Muscle of back (tissue), 11 donors: ENCODE measurements around the gene CRISPLD2. TPM values are rescaled to one million over a fixed set of nuclear protein-coding genes. Genes with fewer than 3 reads are reported as not detected.
"Not testable (repeated sequence)": the region's sequence is repeated elsewhere in the genome, so short reads cannot be mapped to it uniquely, and the experiment has no call there.

Experiments used
- DNase-seq, 3 donors: peaks; one replicate each; pipeline versions ENCODE4 v3.0.0 to v3.0.0-alpha.2; 2013
- polyA plus RNA-seq, 10 donors: library from polyadenylated mRNA; unstranded; fragments of 120-200 nt; gene quantifications; one replicate each; pipeline ENCODE4 v1.2.1, GENCODE V29; 2013; ENCODE audit not compliant: insufficient read length in 10 of 10

The CRISPLD2 gene
- polyA plus RNA-seq, 10 donors, result 4.1 to 8.8 (median 6.8) TPM

DNA sequence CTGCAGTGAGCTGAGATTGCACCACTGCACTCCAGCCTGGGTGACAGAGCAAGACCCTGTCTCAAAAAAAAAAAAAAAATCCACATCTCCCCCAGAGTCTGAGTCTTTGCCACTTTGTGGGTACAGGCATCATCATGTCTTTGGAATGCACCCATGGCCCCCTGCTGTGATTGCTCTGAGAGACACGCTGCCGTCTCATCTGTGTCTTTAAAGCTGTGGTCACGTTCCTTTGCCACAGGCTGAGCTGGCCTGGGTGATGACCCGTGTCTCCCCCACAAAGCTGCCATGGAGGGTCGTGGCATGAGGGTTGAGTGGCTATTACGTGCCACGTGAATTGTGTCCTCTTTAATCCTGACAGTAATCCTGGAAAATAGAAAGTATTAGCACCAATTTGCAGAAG, 20.2 kb downstream of the CRISPLD2 start:
- DNase-seq, result peak in 1 of 3 donors; percentile 83

DNA sequence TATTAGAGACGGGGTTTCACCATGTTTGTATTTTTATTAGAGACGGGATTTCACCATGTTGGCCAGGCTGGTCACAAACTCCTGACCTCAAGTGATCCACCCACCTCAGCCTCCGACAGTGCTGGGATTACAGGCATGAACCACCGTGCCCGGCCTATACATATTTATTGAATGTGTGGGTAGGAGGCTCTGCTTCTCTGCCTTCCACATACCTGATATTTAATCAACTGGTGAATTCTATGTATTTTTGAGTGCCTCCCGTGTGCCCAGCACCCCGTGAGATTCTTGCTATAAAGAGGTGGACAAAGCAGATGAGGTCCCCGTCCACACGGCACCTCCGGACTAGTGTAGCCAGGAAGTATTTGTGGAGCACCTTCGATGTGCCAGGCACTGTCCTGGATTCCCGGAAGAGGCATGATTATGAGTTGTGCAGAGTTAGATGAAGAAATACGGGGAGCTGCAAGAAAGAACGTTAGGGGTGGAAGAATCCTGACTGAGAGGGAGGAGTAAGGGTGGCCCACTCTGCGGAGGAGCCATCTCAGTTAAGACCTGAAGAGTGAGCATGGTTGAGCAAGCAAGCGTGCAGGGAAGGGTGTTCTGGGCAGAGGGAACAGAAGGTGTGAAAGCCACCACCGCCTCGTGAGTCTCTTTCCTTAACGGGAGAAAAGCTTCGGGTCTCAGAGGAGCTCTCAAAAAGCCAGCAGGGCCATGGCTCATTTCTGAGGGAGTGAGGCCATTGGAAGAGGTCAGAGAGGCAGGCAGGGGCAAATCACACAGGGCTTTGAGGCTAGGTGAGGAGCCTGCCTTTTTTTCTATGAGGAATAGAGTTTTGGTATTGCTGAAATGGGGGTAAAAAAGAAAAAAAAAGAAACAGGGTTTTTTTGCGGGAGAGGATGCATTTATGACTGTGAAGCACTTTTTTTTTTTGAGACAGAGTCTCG, 21.2 kb downstream of the CRISPLD2 start:
- no peak for DNase-seq

DNA sequence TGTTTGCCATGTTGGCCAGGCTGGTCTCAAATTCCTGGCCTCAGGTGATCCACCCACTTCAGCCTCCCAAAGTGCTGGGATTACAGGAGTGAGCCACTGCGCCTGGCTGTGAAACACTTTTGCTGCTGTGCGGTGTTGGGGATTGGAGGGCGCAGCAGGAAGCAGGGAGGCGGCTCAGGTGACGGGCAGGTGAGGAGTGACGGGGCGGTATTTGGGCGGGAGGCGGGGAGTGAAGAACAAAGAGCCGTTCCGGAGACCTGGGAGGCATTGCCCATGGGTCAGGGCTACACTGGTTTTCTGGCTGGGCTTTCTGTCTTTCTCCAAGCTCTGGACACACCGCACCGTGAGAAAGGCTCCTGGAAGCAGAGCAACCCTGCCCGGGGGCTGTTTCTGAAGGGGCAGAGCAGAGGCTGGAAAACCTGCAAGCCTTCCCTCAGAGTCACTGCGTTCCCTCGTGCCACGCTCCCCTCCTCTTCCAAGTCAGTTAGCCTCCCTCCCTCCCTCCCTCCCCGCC, 22.1 kb downstream of the CRISPLD2 start:
- DNase-seq, result no peak

DNA sequence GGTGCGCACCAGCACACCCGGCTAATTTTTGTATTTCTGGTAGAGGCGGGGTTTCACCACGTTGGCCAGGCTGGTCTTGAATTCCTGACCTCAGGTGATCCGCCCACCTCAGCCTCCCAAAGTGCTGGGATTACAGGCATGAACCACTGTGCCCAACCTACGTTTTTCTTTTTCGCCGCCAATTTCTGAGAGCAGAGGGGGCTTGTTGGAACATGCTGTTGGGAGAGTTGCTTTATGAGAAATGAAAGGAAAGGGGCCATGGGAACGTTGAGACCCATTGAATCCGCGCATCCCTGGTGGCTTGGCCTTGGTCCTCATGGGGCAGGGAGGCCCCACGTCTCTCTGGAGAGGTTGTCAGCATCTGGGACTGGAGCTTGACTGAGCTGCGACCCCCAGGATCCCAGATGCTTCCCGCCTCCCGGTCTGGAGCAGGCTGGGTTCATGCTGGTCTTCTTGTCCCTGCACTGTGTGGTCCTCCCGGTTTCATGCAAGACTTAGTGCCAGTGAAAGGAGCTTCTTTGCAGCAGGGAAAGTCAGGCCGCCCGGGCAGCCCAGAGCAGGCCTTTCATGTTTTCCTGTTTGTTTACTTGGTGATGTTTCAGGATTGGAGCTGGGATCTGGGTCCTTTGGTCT, 22.8 kb downstream of the CRISPLD2 start:
- DNase-seq, result no peak

DNA sequence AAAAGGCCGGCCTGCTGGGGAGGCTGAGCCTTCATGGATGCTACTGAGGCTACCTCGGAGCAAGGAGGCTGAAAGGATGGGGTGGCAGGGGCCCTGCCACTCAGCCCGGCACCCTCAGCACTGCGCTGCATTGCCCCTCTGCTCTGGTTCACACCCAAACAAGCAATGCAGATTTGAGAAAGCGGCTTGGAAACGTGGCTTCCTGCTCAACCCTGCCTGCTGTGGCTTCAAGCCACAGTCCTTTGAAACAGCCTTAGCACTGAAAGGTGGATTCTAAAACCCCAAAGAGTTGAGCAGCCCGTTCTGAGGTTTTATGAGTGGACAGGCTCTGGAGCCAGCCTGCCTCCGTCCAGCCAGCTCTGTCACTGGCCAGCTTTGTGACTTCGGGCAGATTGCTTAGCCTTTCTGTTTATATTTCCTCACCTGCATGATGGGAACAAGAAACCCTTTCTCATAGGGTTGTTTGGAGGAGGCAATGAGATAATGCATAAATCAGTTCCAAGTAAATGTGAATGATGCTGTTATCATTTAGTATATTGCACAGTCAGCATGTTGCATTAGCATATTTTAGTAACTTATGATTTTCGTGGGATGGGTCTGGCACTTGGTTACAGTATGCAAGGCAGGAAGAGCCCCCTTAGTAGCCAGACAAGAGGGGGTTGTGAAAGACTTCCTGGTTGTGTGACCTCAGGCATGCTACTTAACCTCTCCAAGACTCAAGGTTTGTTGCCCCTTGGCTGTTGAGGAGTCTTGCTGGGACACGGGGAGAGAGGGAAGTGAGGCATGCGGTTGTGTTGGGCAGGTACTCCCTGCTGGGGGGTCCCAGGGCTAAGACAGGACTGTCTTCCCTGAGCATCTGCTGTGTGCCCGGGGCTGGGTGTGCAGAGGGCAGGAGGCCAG, 23.6 kb downstream of the CRISPLD2 start:
- DNase-seq, result no peak

DNA sequence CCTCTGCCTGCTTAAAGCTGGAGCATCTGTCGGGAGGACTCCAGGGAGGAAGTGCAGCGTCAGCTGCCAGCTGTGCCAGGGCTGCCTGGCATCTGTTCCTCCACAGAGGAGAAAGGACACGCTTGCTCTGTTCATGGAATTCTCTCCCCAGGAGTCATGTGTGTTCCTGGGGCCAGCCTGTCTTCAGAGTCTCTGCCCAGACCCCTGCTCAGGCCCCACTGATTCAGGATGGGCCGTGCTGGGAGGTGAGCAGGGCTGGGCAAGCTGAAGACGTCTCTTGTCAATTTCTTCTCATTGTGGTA, 24.2 kb downstream of the CRISPLD2 start:
- peak in 2 of 3 donors; percentile 56 to 80 for DNase-seq

DNA sequence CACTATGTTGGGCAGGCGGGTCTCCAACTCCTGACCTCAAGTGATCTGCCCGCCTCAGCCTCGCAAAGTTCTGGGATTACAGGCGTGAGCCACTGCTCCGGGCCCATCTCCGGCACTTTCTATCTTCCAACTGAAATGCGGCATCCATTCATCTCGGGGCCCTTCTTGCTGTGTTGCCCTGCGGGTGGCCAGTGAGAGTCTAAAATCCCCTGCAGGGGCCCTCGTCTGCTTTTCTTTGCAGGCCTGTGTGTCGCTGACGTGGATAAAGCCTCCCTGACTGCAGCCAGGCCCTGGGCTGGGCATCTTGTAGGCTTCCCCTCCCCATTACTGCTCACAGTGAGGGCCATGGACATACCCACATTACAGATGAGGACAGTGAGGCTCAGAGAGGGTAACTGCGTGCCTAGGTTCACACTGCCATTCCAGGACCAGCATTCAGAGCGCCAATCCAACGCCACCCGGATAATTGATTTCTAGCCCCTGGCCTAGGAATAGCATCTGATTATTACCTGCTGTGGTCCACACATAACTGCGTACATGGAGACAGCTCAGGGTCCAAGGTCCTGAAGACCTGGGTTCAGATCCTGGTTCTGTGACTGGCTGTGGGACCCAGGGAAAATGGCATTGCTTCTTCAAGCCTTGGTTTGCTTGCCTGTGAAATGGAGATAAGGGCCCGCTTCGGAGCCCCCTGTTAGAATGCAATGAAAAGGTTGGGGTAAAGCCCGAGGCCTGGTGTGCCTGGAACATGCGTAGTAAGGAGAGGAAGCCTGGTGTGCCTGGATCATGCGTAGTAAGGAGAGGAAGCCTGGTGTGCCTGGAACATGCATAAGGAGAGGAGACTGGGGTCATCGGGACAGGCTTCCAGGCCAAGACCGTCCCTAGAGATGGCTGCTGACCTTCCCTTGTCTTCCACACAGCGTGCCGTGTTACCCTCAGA, 25.0 kb downstream of the CRISPLD2 start:
- no peak for DNase-seq

DNA sequence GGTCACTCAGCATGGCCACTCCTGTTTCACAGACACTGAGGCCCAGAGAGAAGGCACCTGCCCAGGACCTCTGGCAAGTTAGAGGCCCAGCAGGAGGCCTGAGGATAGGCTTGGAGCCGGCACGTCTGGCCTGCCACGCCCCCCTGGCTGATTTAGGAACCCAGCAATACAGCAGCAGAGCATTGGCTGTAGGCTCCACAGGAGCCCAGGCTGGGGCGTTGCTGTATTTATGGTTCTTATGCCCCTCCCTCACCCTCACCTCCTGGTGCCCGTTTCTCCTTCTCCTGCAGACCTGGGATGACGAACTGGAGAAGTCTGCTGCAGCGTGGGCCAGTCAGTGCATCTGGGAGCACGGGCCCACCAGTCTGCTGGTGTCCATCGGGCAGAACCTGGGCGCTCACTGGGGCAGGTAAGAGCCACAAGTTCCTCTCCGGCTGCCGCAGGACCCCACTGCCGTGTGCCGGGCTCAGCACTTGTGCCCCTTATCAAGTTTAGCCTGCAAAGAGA, 25.8 kb downstream of the CRISPLD2 start:
- no peak for DNase-seq

DNA sequence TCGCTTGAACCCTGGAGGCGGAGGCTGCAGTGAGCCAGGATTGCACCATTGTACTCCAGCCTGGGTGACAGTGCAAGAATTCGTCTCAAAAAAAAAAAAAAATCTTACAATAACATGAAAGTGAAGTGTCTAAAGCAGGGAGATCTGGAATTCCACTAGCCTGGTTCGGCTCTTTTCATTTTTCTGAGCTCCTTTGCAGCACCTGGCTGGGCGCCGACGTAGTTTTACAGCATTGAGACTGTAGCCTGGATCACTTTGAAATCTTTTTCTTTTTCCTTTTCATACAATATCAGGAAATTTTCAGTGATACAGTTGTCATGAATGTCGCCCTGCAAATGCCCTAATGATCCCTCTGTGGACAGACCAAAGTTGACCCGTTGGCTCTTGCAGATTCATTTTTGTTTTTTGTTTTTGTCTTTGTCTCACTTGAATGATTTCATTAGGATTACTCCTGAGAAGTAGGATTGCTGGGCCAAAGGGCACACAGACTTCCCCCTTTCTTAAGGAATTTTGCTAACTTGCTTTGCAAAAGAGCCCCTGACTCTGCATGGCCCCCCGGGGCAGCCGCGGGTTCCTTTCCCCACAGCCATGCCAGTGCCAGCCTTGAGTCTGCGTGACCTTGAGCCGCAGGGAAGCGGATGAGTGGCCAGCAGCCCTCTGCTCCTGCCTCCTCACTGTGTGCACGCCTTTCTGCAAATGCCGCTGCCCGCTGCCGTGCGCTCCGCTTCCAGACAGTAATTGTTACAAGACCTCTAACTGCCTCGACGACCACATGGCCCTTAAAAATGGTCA, 28.0 kb downstream of the CRISPLD2 start:
- no peak for DNase-seq

DNA sequence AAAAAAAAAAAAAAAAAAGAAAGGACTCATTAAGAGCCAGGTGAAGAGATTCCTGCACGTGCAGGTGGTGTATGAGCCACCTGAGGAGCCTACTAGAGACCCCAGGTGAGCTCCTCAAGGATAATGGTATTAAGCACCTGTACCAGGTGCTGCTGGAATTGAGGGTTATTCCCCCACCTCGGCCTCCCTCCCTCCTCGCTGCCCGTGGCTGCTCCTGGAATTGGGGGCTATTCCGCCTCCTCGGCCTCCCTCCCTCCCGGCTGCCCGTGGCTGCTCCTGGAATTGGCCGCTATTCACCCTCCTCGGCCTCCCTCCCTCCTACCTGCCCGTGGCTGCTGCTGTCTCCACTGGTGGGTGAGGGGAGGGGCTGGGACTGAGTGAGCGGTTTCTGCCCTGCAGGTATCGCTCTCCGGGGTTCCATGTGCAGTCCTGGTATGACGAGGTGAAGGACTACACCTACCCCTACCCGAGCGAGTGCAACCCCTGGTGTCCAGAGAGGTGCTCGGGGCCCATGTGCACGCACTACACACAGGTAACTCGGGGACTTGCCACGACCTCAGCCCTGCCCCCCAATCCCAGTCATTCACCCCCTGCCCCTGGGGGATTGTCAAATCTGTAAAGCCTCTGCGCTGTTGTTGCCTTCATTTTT, 29.3 kb downstream of the CRISPLD2 start:
- DNase-seq, result no peak

DNA sequence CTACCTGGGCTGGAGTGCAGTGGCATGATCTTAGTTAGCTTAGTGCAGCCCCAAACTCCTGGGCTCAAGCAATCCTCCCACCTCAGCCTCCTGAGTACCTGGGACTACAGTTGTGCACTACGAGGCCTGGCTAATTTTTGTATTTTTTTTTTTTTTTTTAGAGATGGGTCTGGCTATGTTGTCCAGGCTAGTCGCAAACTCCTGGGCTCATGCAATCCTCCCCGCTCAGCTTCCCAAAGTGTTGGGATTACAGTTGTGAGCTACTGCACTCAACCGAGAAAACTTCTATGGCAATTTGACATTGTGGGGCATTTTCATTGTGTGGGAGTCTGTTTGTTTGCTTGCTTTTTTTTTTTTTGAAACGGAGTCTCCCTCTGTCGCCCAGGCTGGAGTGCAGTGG, 30.0 kb downstream of the CRISPLD2 start:
- no peak for DNase-seq

DNA sequence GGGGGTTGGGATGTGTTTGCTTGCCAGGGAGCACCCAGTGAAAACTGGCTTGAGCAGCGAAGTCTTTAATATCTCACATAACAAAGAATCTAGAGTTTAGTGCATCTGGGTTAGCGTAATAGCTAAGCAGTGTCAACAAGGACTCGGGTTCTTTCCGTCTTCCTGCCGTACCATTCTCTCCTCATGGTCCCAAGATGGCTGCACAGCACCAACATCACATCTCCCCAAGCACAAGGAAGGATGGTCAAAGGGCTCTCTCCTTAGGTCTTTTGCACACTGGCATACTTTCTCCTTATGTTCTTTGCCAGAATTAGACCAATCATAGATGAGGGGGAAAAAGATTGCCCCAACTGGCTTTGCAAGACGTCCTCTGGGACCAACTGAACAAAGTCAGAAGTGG, 30.9 kb downstream of the CRISPLD2 start:
- DNase-seq, result no peak

DNA sequence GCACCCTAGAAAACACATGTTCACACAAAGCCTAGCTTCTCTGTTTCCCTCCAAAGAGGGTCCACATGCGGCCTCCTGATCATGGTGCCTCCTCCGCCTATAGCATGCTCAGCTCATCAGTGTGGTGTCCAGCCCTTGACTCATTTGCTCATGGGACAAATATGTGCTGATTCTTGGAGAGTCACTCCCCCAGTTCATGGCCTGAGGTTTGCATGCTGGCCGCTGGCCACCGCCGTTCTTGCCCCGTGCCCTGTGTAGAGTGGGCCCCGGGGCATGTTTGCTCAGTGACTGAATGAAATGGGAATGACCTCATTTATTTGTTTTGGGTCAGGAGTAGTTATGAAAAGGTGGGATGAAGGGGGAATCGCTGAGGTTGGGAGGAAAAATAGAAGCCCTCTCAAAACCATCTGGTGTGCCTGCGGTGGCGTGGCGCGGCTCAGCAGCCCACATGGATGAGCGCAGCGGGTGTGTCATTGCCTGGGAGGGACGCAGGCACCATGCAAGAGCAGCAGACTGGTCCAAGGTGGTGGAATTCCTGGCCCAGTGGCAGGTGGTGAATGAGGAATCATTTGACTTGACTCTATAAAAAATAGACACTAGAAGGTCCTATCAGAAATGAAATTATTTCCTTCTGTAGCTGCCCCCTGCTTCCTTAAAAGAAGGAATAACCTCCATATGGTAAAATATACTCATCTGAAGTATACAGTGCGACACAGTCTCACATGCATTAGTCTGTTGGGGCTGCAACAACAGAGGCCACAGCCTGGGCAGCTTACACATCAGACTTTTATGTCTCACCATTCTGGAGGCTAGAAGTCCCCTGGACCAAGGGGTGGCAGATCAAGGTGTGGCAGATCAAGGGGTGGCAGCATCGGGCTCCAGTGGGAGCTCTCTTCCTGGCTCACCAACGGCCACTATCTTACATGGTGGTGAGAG, 31.7 kb downstream of the CRISPLD2 start:
- DNase-seq, result no peak

DNA sequence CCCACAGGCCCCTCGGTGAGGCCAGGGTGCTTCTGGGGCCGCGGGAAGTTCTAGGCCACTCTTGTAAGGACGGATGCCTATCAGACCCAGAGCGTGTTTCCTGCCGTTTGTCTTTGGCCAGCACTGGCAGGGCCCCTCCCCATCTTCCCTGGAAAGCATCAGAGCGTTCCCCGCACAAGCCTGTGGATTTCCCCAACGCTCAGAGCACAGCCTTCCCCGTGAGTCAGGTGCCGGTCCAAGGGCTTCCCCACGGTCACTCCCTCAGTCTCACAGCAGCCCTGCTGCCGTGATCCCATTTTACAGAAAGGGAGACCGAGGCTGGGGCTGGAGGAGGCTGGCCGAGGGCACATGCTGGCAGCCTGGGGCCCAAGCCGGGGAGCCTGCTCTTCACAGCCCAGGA, 33.7 kb downstream of the CRISPLD2 start:
- DNase-seq, result no peak

DNA sequence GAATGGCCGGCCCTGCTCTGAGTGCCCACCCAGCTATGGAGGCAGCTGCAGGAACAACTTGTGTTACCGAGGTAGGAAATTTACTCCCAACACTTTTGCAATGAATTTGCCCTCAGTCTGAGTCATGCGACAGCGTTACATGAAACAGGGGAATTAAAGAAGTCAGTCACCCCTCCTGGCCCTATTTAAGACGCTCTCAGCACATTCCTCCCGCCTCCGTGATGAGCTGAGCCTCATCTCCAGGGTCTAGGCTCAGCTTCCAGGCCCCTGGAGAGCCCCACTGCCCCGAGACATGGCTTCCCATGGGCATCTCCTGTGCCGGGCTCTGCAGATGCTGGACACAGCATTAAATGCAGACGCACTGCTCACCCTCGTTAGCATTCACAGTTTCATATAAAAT, 35.0 kb downstream of the CRISPLD2 start:
- DNase-seq, result no peak

DNA sequence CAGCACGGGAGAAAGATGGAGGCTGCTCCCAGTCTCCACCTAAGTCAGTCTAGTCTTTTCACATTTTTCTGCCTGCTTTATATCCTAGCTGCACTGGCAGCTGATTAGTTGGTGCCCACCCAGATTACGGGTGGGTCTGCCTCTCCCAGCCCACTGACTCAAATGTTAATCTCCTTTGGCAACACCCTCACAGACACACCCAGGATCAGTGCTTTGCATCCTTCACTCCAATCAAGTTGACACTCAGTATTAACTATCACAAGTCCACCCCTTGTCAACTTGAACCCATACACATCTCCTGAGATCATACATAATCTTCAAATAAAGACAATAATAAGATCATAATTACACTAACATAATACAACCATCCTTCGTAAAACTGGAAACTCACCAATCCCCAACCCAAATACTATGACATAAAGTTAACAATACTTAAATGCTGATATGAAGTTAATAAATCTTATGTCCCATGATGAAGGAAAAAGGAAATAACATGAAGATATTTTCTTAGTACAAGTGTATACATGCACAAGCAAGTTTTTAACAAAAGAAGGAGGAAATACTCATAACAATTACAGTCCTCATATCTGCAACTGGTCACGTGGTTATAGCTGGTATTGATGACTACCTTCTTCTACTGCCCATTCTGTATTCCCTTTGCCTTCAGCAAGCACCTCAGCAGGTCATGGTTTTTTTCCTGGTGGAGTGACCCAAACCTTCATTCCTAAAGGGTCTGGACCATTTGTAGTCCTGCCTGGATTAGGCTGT, 35.8 kb downstream of the CRISPLD2 start:
- not testable (repeated sequence) for DNase-seq

DNA sequence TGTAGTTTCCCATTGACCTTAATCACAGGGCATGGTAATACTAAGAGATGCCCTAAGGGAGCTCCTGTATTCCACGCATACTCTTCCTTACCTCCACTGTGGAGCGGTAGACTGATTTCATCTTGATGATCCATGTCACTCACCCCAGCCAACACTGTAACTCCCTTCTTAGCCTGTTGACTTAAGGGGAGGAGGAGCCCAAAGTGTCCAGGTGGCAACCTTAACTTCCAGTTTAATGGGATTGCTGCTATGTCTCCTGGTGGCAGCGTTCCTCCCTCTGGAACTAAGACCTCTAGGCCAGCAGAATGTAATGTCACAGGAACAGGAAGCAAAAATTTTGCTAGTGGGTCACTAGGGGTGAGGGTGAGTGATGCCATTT, 36.4 kb downstream of the CRISPLD2 start:
- DNase-seq, result not testable (repeated sequence)
